Heart right ventricle (tissue), 16 donors: ENCODE data around the gene IPO7. TPM values are rescaled to one million over a fixed set of nuclear protein-coding genes. Genes with fewer than 3 reads are reported as not detected.

Experiments used
- ATAC-seq, 8 donors: fragments of 200-7000 bp; cut with Tn5 transposase; one replicate each; pipeline ENCODE4 v1.9.1; 2020; ENCODE audit warnings: mild to moderate bottlenecking in 8 of 8, moderate library complexity in 8 of 8, moderate number of reproducible peaks in 1 of 8
- DNase-seq, 2 donors: peaks; one replicate each; pipeline ENCODE4 v3.0.0-alpha.2; 2020
- H3K27ac ChIP-seq, 10 donors: fragments of 200-600 bp; sonication (generic) in 2 of 10; one replicate each; pipeline versions ENCODE4 v1.5.0 to v1.8.0; 2020 to 2022; ENCODE audit warnings: mild to moderate bottlenecking in 3 of 10
- H3K27me3 ChIP-seq, 7 donors: fragments of 200-600 bp; one replicate each; pipeline ENCODE4 v1.8.0; 2021 to 2022; ENCODE audit warnings: mild to moderate bottlenecking in 2 of 7
- H3K36me3 ChIP-seq, 9 donors: fragments of 200-600 bp; sonication (generic) in 1 of 9; one replicate each; pipeline versions ENCODE4 v1.5.0 to v1.8.0; 2020 to 2022; ENCODE audit warnings: mild to moderate bottlenecking in 2 of 9
- H3K4me1 ChIP-seq, 9 donors: fragments of 200-600 bp; sonication (generic) in 1 of 9; one replicate each; pipeline versions ENCODE4 v1.5.0 to v1.8.0; 2020 to 2022; ENCODE audit warnings: mild to moderate bottlenecking in 4 of 9
- H3K4me3 ChIP-seq, 10 donors: fragments of 200-600 bp; sonication (generic) in 2 of 10; one replicate each; pipeline versions ENCODE4 v1.5.0 to v1.8.0; 2020 to 2022; ENCODE audit warnings: mild to moderate bottlenecking in 7 of 10, moderate library complexity in 2 of 10
- H3K9me3 ChIP-seq, 11 donors: fragments of 200-600 bp in 10 of 11; sonication (generic) in 2 of 11; one replicate each; pipeline versions ENCODE4 v1.5.0 to v1.8.0; 2013 to 2022; ENCODE audit warnings: mild to moderate bottlenecking in 2 of 11, control low read depth in 1 of 11, moderate library complexity in 1 of 11
- WGBS, 2 donors: extraction: QIAGEN DNeasy Blood & Tissue Kit; methylation state at CpG; one replicate each; pipeline ENCODE4 v1.1.7; 2013; ENCODE audit warnings: inconsistent platforms in 1 of 2; 5-methylcytosine and 5-hydroxymethylcytosine counted together
- intact Hi-C, 10 donors: fragments of 100-400 bp; cut with DNase I; formaldehyde crosslinking; loops; one replicate each; pipeline versions ENCODE4 v1.11.1 to v1.14.2; 2022
- polyA plus RNA-seq, 2 donors: library from polyadenylated mRNA; stranded (reverse); fragments of 200-250 nt; gene quantifications; one replicate each; pipeline ENCODE4 v1.2.3, GENCODE V29; 2013
- total RNA-seq, 10 donors: library from RNA; stranded (reverse); fragmentation: NEBNext Ultra II Directional in 3 of 10; extraction: Animal tissue kit (Norgen Biotek cat#: 25700) in 3 of 10; gene quantifications; one replicate each; pipeline versions ENCODE4 v1.2.1 to v1.2.4, GENCODE V29; 2021 to 2023
- TF ChIP-seq, protein P1 (sequence below), 9 donors: fragments of 200-600 bp; sonication (generic) in 2 of 9; IDR thresholded peaks; one replicate each; pipeline versions ENCODE4 v1.5.0 to v1.8.0; 2021 to 2022; ENCODE audit warnings: antibody characterized with exemption in 9 of 9, mild to moderate bottlenecking in 5 of 9, moderate library complexity in 1 of 9
- donor health status: Arrhythmogenic right ventricular cardiomyopathy.
- donor health status: ischemic (EF 13 %, LVEDD 7.1; RV severe dilation, severe dysfunction).
- donor health status: healthy with polysubstance abuse.
- donor health status: DM: no; HTN: yes; CAD: no.
- donor health status: DM: no; HTN: no; CAD: no.
- donor health status: ischemic (EF 25% LVEDD 6.9; RV normal size, moderate dysfunction).
- donor health status: ischemic (EF 25% LVEDD 5.7; RV mildly dilated, moderate dysfunction).
- donor health status: healthy.
- donor health status: DM: yes; HTN: yes; CAD: no.
- donor health status: Ischemic cardiomyopathy.
- donor health status: ischemic (EF 35%, LVEDD 5.7; RV mildly dilated, moderate dysfunction).
- donor health status: nonischemic (EF 11% LVEDD 7.7; RV severe dilation, severe dysfunction).
- donor health status: DM: yes; HTN: yes; CAD: no.
- donor health status: PGD.
- donor health status: ischemic (EF 29% LVEDD 5.4; RV normal size, mild dysfunction).
- donor health status: nonischemic (EF 23%, LVEDD 6.1; RV moderate dilation, normal function).

Gene IPO7
- total and polyA plus RNA-seq, 12 donors = 24.1 to 169 (median 139) TPM

DNA sequence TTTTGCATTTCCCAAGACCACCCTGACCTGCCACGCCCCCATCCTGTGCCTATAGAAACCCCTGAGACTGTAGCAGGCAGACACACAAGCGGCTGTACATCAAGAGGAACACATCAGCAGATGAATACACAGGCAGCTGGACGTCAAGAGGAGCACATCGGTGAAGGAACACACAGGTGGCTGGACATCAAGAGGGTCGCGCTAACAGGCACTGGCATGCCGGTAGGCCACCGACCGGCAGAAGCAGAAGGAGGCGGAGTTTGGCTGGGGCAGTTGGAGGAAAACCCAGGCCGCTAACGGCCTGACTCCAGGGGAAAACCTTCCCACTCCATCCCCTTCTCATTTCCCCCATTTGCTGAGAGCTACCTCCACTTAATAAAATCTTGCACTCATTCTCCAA is 5.4 kb upstream of the IPO7 start:
- no peak overlapping the region for H3K4me3 ChIP-seq
- TF ChIP-seq, protein P1, sequence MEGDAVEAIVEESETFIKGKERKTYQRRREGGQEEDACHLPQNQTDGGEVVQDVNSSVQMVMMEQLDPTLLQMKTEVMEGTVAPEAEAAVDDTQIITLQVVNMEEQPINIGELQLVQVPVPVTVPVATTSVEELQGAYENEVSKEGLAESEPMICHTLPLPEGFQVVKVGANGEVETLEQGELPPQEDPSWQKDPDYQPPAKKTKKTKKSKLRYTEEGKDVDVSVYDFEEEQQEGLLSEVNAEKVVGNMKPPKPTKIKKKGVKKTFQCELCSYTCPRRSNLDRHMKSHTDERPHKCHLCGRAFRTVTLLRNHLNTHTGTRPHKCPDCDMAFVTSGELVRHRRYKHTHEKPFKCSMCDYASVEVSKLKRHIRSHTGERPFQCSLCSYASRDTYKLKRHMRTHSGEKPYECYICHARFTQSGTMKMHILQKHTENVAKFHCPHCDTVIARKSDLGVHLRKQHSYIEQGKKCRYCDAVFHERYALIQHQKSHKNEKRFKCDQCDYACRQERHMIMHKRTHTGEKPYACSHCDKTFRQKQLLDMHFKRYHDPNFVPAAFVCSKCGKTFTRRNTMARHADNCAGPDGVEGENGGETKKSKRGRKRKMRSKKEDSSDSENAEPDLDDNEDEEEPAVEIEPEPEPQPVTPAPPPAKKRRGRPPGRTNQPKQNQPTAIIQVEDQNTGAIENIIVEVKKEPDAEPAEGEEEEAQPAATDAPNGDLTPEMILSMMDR (IDR thresholded peaks at IDR 0.05) = no peak
- H3K27me3 ChIP-seq = no peaks in the 10 kb centered on the region
- H3K27ac ChIP-seq = no peak overlapping the region
- no peaks in the 10 kb centered on the region for H3K36me3 ChIP-seq
- H3K4me1 ChIP-seq = peaks cover 0 to 14% (median 3%) of the 10 kb centered on the region in 9 donors
- intact Hi-C loops = no loop called here
- 81 to 85% methylated on average over 12 of the region's 12 CpGs for WGBS, 2 donors
- H3K9me3 ChIP-seq = no peaks in the 10 kb centered on the region
- DNase-seq (no peak), ATAC-seq (no peak)

DNA sequence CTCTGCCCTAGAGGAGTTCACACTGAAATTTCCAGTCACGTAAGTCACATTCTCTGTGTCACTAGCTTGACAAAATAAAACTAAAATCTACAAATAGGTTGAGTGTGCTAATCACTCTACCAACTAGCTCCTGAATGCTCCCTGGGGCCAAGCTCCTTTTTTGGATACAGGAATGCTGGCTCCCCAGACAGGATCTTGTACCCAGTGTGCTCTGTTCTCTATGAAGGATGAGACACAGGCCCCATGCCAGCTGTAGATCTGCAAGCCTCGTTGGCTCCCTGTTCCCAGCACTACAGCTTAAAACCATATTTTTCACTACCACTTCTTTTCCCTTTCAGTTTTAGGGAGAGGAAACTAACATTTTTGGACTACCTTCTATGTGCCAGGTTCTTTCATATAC is 3.7 kb upstream of the IPO7 start:
- ATAC-seq = peak in 4 of 8 donors; percentile 15 to 67 (median 42)
- TF ChIP-seq, protein P1 (IDR thresholded peaks at IDR 0.05) = no peak
- Histone ChIP-seq H3K4me3 (no peak overlapping the region), H3K27me3 (no peaks in the 10 kb centered on the region), H3K4me1 (peaks cover 0 to 23% (median 12%) of the 10 kb centered on the region in 9 donors), H3K27ac (peak overlapping the region in 9 of 10 donors; percentile 35 to 76 (median 71)), H3K9me3 (no peaks in the 10 kb centered on the region), H3K36me3 (no peaks in the 10 kb centered on the region)
- DNase-seq = peak in 1 of 2 donors; percentile 40
- intact Hi-C loops = loop anchor here in 3 of 10 donors (5.0 to 10.0 kb wide), 3 partner anchors 66 to 206 kb away; partner anchors contain the start of gene TMEM41B (in 2 of the 3)
- WGBS, 2 donors = 33 to 49% methylated on average over 2 of the region's 2 CpGs

DNA sequence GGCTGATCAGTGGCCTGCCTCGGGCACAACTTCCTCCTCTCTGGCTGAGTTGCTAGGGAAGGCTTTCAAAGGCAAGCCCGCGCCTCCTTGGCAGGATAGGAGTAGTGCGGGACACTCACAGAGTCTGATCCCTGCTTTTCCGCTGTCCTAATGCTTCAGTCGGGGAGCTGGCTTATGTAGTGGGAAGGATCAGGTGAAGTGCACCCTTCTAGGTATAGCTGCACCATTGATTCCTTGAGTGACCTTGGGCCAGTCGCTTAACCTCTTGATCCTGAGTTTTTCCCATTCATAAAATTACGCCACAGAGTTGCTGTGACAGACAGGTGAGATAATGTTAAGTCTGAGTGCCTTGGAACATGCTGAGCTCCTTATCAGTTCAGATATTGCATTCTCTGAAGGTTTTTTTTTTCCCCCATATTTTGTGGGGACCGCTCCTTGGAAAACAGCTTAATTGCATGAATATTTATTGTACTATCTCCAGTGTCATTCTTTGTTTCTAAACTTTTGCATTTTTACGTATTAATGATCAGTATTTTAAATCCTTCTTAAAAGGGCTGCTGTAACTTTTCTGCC is 961 bp downstream of the IPO7 start:
- H3K9me3 ChIP-seq = no peaks in the 10 kb centered on the region
- H3K4me1 ChIP-seq = peaks cover 4 to 56% (median 36%) of the 10 kb centered on the region in 9 donors
- TF ChIP-seq, protein P1 (IDR thresholded peaks at IDR 0.05) = peak in 1 of 9 donors; percentile 2
- intact Hi-C loops = loop anchor here in 5 of 10 donors (1.0 to 10.0 kb wide), 8 partner anchors 21 to 211 kb away; partner anchors contain the start of genes TMEM41B (in 4 of the 5), DENND5A (in 1 of the 5) and ZNF143 (in 1 of the 5)
- DNase-seq (no peak), ATAC-seq (peak; percentile 41 to 74 (median 54))
- peak overlapping the region; percentile 85 to 98 (median 96) for H3K27ac ChIP-seq
- WGBS, 2 donors = 4 to 5% methylated on average over 10 of the region's 10 CpGs
- H3K4me3 ChIP-seq = peak overlapping the region; percentile 66 to 93 (median 88)
- H3K27me3 ChIP-seq = no peaks in the 10 kb centered on the region
- H3K36me3 ChIP-seq = peaks cover 0 to 23% (median 0%) of the 10 kb centered on the region in 9 donors

DNA sequence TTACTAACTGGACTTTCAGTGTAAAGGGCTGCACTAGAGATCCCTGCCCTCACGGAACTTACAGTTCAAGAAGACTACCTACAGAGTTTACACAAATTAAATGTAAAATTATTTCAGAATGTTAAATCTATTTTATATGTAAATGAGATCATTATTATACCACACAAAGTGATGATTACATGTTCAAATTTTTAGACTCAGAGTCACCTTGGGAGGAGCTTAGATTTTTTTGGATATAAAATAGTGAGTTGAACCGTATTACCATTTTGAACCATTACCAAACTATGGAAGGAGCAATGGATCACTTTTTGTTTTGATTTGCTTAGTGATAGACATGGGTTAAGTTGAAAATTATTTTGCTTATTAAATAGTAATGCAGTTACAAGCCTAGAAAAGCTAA is 1.6 kb downstream of the IPO7 start:
- Histone ChIP-seq H3K9me3 (no peaks in the 10 kb centered on the region), H3K4me1 (peaks cover 4 to 52% (median 33%) of the 10 kb centered on the region in 9 donors), H3K27ac (peak overlapping the region in 7 of 10 donors; percentile 93 to 98 (median 96)), H3K36me3 (peaks cover 0 to 23% (median 0%) of the 10 kb centered on the region in 9 donors), H3K4me3 (peak overlapping the region in 8 of 10 donors; percentile 76 to 93 (median 88)), H3K27me3 (no peaks in the 10 kb centered on the region)
- TF ChIP-seq, protein P1 (IDR thresholded peaks at IDR 0.05) = no peak
- ATAC-seq (no peak), DNase-seq (no peak)
- WGBS, 2 donors = 55% methylated on average over 2 of the region's 2 CpGs
- intact Hi-C loops = loop anchor here in 3 of 10 donors (5.0 to 10.0 kb wide), 3 partner anchors 71 to 211 kb away; partner anchors contain the start of gene TMEM41B (in 2 of the 3)
